T-helper 2 cell treated with Interferon-gamma antibody and Interleukin-4, amounts not matched to agents 5 μg/mL and 100 μg/mL, for 36 hours (primary cell): ENCODE data around the gene WBP2.
"Not testable (repeated sequence)": the region's sequence is repeated elsewhere in the genome, so short reads cannot be mapped to it uniquely, and the experiment has no call there.

Experiments used
- DNase-seq: peaks from one replicate; pipeline ENCODE4 v3.0.0; 2021; ENCODE audit warnings: low spot score
- H3K27ac Mint-ChIP-seq: one replicate; pipeline ENCODE4 v1.8.0; 2021; ENCODE audit warnings: mild to moderate bottlenecking, mixed read lengths
- H3K27me3 Mint-ChIP-seq: one replicate; pipeline ENCODE4 v1.8.0; 2021; ENCODE audit warnings: low read depth, mixed read lengths
- H3K36me3 Mint-ChIP-seq: one replicate; pipeline ENCODE4 v1.8.0; 2021; ENCODE audit warnings: low read depth, mixed read lengths
- H3K4me1 Mint-ChIP-seq: one replicate; pipeline ENCODE4 v1.8.0; 2021; ENCODE audit warnings: low read depth, mixed read lengths
- H3K4me3 Mint-ChIP-seq: one replicate; pipeline ENCODE4 v1.8.0; 2022; ENCODE audit warnings: mild to moderate bottlenecking, moderate library complexity, mixed read lengths
- H3K9me3 Mint-ChIP-seq: one replicate; pipeline ENCODE4 v1.8.0; 2021; ENCODE audit warnings: mixed read lengths

Gene WBP2

DNA sequence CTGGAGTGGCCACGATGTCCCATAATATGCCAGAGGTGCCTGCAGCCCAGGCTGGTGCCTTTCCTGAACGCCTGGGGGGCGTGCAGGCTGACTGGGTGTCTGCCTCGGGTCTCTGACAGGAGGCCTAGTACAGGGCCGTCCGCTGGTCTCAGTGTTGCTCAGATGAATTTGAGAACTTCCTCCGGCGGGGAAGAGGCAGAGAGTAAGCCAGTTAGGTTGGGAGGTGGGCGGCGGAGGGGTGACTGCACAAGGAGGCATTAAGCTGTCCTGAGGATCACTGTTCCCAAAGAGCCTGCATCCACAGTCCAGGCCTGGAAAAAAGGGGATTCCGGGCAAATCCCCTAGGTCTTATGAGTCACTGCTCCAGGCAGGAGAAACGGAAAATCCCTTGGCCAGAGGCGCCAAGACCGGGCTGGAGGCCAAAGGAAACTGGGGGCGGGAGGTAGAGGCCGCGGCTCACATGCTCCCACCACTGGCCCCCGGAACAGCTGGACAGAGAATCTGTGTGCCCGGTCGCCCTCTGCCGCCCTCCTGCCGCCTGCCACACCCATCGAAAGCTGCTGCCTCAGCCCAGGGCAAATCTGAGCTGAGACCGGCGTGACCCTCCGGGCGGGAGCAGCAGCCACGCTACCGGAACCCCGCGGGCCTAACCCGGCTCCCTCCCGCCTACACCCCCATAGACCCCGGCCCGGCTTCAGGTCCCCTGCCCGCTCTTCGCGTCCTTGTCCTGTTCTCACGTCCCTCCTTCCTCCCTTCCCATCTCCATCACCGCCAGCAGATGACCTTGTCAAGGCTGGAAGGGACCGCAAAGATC is 22.0 kb upstream of the WBP2 start:
- DNase-seq, result no peak
- peak overlapping the region; percentile 88 for H3K27ac Mint-ChIP-seq
- H3K36me3 Mint-ChIP-seq, result peaks cover 4% of the 10 kb centered on the region
- H3K4me1 Mint-ChIP-seq, result peaks cover 31% of the 10 kb centered on the region
- peaks cover 12% of the 10 kb centered on the region for H3K27me3 Mint-ChIP-seq
- no peaks in the 10 kb centered on the region for H3K9me3 Mint-ChIP-seq
- H3K4me3 Mint-ChIP-seq, result peak overlapping the region; percentile 89

DNA sequence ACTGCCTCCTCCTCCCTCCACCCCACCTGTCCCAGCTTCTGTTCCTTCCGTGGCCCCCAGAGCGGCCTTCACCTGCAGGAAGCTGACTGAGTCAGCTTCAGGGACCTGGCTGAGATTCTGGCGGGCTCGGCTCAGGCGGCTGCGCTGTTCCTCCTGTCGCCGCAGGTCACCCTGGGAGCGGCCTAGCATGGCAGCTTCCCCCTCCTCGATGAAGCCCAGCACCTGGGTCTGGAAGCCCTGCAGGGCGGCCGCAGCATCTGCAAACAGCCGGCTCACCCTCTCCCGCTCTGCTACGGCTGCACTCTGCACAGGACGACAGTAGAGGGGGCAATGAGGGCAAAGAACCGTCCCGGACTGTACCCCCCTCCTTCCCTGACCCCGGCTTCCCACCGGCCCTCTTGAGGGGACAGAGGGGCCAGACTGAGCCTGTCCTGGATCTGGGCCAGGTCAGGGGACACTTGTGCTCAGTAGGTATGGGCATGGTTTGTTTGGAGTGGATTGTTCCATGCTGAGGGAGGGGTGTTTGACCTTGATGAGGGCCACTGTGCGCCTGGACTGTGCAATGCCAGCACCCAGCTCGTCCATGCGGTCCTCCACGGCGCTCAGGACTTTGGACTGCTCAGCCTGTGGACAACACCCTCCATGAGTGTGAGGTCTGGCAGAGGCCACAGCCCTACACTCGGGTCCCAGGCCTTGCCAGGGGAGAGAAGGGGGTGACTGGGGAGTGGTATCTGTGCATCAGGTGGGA is 21.2 kb upstream of the WBP2 start:
- peaks cover 12% of the 10 kb centered on the region for H3K27me3 Mint-ChIP-seq
- H3K4me3 Mint-ChIP-seq, result peak overlapping the region; percentile 89
- H3K9me3 Mint-ChIP-seq, result no peaks in the 10 kb centered on the region
- peaks cover 31% of the 10 kb centered on the region for H3K4me1 Mint-ChIP-seq
- H3K36me3 Mint-ChIP-seq, result peaks cover 4% of the 10 kb centered on the region
- H3K27ac Mint-ChIP-seq, result peak overlapping the region; percentile 88
- DNase-seq, result no peak

GRCh38 chr17:75875940-75876189 is 20.7 kb upstream of the WBP2 start:
- H3K4me3 Mint-ChIP-seq, result peak overlapping the region; percentile 89
- H3K4me1 Mint-ChIP-seq, result peaks cover 31% of the 10 kb centered on the region
- H3K9me3 Mint-ChIP-seq, result no peaks in the 10 kb centered on the region
- no peak for DNase-seq
- H3K27me3 Mint-ChIP-seq, result peaks cover 12% of the 10 kb centered on the region
- H3K36me3 Mint-ChIP-seq, result peaks cover 4% of the 10 kb centered on the region
- H3K27ac Mint-ChIP-seq, result peak overlapping the region; percentile 88

DNA sequence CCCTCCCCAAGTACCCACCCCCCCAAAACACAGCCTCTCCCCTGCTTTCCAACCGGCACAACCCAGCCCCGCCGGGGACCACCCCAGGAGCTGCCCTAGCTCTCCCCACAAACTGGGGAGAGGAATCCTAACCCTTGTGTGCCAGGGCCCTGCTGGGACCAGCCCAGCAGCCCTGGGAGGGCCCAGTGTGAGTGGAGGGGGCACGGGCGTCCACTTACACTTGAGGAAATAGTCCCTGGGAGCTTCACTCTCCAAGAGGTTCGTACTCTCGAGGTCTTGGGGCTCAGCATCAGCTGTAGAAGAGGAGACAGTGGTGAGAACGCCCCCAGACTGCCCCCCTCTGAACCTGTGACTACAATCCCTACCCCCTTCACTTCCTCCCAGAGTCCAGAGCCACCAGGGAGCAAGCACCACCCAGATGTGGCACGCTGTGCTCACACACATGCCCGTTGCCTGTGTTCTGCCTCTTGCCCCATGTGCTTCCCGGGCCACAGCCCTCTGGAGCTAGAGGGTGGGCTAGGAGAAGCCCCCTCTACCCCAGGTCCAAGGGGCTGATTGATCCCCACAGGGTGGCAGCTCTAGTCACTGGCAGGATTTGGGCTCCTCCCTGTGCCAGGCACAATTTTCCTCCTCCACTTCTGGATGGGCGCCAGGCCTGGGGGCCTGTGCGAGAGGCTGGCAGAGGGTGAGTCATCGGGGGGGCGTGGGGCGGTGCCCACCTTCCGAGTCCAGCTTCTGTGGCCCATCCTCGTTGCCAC is 20.2 kb upstream of the WBP2 start:
- Mint-ChIP-seq H3K27ac (peak overlapping the region; percentile 88), H3K36me3 (peaks cover 4% of the 10 kb centered on the region), H3K9me3 (no peaks in the 10 kb centered on the region), H3K4me1 (peaks cover 34% of the 10 kb centered on the region), H3K27me3 (peaks cover 9% of the 10 kb centered on the region), H3K4me3 (peak overlapping the region; percentile 89)
- DNase-seq, result no peak

- Mint-ChIP-seq H3K27ac (peak overlapping the region; percentile 31), H3K36me3 (peaks cover 4% of the 10 kb centered on the region), H3K4me3 (no peak overlapping the region), H3K27me3 (peaks cover 5% of the 10 kb centered on the region), H3K4me1 (peaks cover 34% of the 10 kb centered on the region), H3K9me3 (no peaks in the 10 kb centered on the region)
- DNase-seq, result no peak
Observed at GRCh38 chr17:75874323-75875181, 19.4 kb upstream of the WBP2 start.

DNA sequence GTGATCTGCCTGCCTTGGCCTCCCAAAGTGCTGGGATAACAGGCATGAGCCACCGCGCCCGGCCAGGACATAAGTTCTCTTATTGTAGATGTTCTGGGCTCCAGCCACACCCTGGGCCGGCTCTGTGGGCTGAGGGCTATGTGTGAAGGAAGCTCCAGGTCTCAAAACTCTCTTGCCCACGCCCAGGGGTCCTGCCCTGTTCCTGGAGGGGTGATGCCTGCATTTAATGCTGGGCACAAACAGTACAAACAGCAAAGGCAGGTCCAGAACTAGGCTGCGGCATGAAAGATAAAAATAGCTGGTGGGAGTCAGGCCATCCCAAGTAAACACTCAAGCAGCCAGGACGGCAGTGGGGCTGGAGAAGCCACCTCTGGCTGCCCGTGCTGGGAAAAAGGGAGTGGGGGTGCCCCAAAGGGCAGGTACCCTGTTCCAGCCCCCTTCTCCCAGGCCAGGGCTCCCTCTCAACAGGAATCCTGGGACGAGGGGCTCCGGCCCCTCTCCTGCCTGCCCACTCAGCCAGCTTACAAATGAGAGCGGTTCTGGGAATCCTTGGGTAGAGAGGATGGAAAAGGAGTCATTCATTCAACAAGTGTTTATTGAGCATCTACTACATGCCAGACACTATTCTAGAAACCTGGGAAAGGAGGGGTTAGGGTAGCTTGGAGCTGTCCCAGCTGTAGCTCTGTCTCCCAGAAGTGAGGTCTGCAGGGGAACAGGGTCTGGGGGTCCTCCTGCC is 18.6 kb upstream of the WBP2 start:
- Mint-ChIP-seq H3K36me3 (peaks cover 4% of the 10 kb centered on the region), H3K27ac (peak overlapping the region; percentile 49), H3K4me3 (peak overlapping the region; percentile 26), H3K27me3 (peaks cover 2% of the 10 kb centered on the region), H3K4me1 (peaks cover 32% of the 10 kb centered on the region), H3K9me3 (no peaks in the 10 kb centered on the region)
- no peak for DNase-seq

- no peaks in the 10 kb centered on the region for H3K9me3 Mint-ChIP-seq
Observed at GRCh38 chr17:75872434-75873351, 17.6 kb upstream of the WBP2 start.

GRCh38 chr17:75870228-75870627 is 15.1 kb upstream of the WBP2 start:
- H3K4me3 Mint-ChIP-seq, DNase-seq, H3K36me3 Mint-ChIP-seq, H3K27me3 Mint-ChIP-seq, H3K9me3 Mint-ChIP-seq: not testable (repeated sequence)
- H3K27ac Mint-ChIP-seq, result peak overlapping the region; percentile 21
- peaks cover 18% of the 10 kb centered on the region for H3K4me1 Mint-ChIP-seq

More at GRCh38 chr17:75872434-75873351, 17.6 kb upstream of the WBP2 start:
- Mint-ChIP-seq H3K27me3 (no peaks in the 10 kb centered on the region), H3K4me3 (peak overlapping the region; percentile 51), H3K4me1 (peaks cover 32% of the 10 kb centered on the region), H3K27ac (peak overlapping the region; percentile 92), H3K36me3 (peaks cover 2% of the 10 kb centered on the region)
- DNase-seq, result no peak

- Mint-ChIP-seq H3K4me3 (no peak overlapping the region), H3K9me3 (no peaks in the 10 kb centered on the region), H3K27ac (no peak overlapping the region), H3K27me3 (no peaks in the 10 kb centered on the region), H3K4me1 (peaks cover 24% of the 10 kb centered on the region), H3K36me3 (no peaks in the 10 kb centered on the region)
- DNase-seq, result no peak
Observed at GRCh38 chr17:75869282-75870141, 14.4 kb upstream of the WBP2 start.

GRCh38 chr17:75868730-75869281 is 13.7 kb upstream of the WBP2 start:
- not testable (repeated sequence) for H3K27ac Mint-ChIP-seq, H3K27me3 Mint-ChIP-seq, H3K4me3 Mint-ChIP-seq, H3K36me3 Mint-ChIP-seq, H3K9me3 Mint-ChIP-seq, DNase-seq
- peaks cover 31% of the 10 kb centered on the region for H3K4me1 Mint-ChIP-seq

- Mint-ChIP-seq H3K27ac (peak overlapping the region; percentile 93), H3K4me1 (peaks cover 26% of the 10 kb centered on the region), H3K4me3 (peak overlapping the region; percentile 43)
- not testable (repeated sequence) for DNase-seq, H3K27me3 Mint-ChIP-seq, H3K9me3 Mint-ChIP-seq, H3K36me3 Mint-ChIP-seq
Observed at GRCh38 chr17:75865404-75866188, 10.5 kb upstream of the WBP2 start.
